Central memory CD8-positive, alpha-beta T cell (primary cell): Measurements from ENCODE around the gene JMJD6.
"Not testable (repeated sequence)": the region's sequence is repeated elsewhere in the genome, so short reads cannot be mapped to it uniquely, and the experiment has no call there.

ENCODE experiments used
- ATAC-seq: fragments of 150-1000 bp; cut with Tn5 transposase; replicated peaks from 2 replicates; pipeline ENCODE4 v1.10.0; 2022; ENCODE audit warnings: mild to moderate bottlenecking, moderate FRiP score, moderate number of reproducible peaks; ENCODE audit not compliant: poor library complexity, severe bottlenecking; ENCODE audit errors: extremely low read depth
- DNase-seq, 2 donors: peaks; one replicate each; pipeline ENCODE4 v3.0.0; 2021; ENCODE audit warnings: low spot score in 2 of 2
- H3K27ac Mint-ChIP-seq: one replicate; pipeline ENCODE4 v1.8.0; 2022; ENCODE audit warnings: low read depth, mild to moderate bottlenecking, moderate library complexity, mixed read lengths
- H3K27me3 Mint-ChIP-seq: one replicate; pipeline ENCODE4 v1.8.0; 2022; ENCODE audit warnings: mixed read lengths
- H3K36me3 Mint-ChIP-seq: one replicate; pipeline ENCODE4 v1.8.0; 2022; ENCODE audit warnings: mild to moderate bottlenecking, moderate library complexity, mixed read lengths; ENCODE audit not compliant: insufficient read depth
- H3K4me1 Mint-ChIP-seq: one replicate; pipeline ENCODE4 v1.8.0; 2022; ENCODE audit warnings: mixed read lengths
- H3K4me3 Mint-ChIP-seq: one replicate; pipeline ENCODE4 v1.8.0; 2022; ENCODE audit warnings: mild to moderate bottlenecking, moderate library complexity, mixed read lengths
- H3K9me3 Mint-ChIP-seq: one replicate; pipeline ENCODE4 v1.8.0; 2022; ENCODE audit warnings: mixed read lengths

JMJD6 gene

GRCh38 chr17:76720211-76720610 is 6.2 kb downstream of the JMJD6 start:
- peaks cover 99% of the 10 kb centered on the region for H3K36me3 Mint-ChIP-seq
- peaks cover 51% of the 10 kb centered on the region for H3K4me1 Mint-ChIP-seq
- ATAC-seq, result no peak
- no peak overlapping the region for H3K4me3 Mint-ChIP-seq
- no peaks in the 10 kb centered on the region for H3K9me3 Mint-ChIP-seq
- no peak overlapping the region for H3K27ac Mint-ChIP-seq
- no peaks in the 10 kb centered on the region for H3K27me3 Mint-ChIP-seq
- DNase-seq, result no peak

GRCh38 chr17:76718516-76718915 is 7.9 kb downstream of the JMJD6 start:
- H3K9me3 Mint-ChIP-seq, result no peaks in the 10 kb centered on the region
- H3K36me3 Mint-ChIP-seq, result peaks cover 88% of the 10 kb centered on the region
- ATAC-seq (no peak), DNase-seq (no peak)
- peaks cover 52% of the 10 kb centered on the region for H3K4me1 Mint-ChIP-seq
- peak overlapping the region; percentile 46 for H3K27ac Mint-ChIP-seq
- H3K4me3 Mint-ChIP-seq, result no peak overlapping the region
- no peaks in the 10 kb centered on the region for H3K27me3 Mint-ChIP-seq

DNA sequence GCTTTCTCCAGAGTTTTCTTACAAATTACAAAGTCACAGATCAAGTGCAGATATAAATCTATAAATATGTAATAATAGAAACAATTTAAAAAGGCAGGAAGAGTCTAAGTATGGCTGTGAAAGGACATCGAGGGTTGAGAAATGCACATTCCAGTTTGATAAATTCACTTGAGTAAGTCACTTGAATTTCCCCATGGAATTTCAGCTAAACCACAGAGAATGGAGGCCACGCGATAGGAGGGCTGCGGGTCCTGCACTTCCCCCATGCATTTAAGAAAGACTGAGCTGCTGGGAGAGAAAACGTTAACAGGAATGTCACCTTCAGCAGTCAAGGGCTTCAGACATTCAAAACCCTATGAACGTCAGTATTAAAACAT is 9.6 kb downstream of the JMJD6 start:
- no peaks in the 10 kb centered on the region for H3K27me3 Mint-ChIP-seq
- DNase-seq (no peak), ATAC-seq (no peak)
- H3K27ac Mint-ChIP-seq, result peak overlapping the region; percentile 98
- no peaks in the 10 kb centered on the region for H3K9me3 Mint-ChIP-seq
- H3K4me1 Mint-ChIP-seq, result peaks cover 45% of the 10 kb centered on the region
- peak overlapping the region; percentile 56 for H3K4me3 Mint-ChIP-seq
- peaks cover 79% of the 10 kb centered on the region for H3K36me3 Mint-ChIP-seq

DNA sequence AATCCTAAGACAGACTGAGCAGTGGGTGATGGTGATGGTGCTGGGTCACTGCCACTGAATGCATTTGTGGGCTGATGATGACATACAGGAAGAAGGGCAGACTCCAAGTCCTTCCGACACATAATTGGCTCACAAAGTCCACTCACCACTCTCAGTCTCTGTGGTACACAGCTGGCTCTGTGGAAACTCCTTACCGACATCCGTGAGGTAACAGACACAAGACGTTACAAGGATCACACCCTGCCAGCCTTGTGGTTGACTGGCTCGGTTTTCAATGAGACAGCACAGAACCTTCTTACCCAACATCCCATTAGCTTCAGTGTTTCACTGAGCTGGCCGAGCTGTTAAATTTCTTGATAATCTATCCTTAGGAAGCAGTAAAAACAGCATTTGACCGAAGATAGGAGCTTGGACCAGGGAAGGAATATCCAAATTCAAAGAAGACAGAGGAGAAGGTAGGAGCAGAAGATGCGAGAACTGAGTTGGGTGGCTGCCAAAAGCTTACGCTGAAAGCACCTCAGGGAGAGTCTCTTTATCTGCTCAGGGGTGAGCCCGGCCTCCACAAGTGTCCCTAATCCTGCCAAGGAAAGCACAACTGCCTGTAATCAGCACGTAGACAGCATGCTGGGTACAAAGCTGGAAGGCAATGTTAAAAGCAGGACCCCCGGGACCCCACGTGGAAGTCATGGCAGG is 10.1 kb downstream of the JMJD6 start:
- H3K4me1 Mint-ChIP-seq, result peaks cover 43% of the 10 kb centered on the region
- H3K36me3 Mint-ChIP-seq, result peaks cover 73% of the 10 kb centered on the region
- peak overlapping the region; percentile 98 for H3K27ac Mint-ChIP-seq
- peak overlapping the region; percentile 56 for H3K4me3 Mint-ChIP-seq
- peak; percentile 53 to 91 for DNase-seq
- peak; percentile 89 for ATAC-seq
- H3K27me3 Mint-ChIP-seq, result no peaks in the 10 kb centered on the region
- no peaks in the 10 kb centered on the region for H3K9me3 Mint-ChIP-seq

GRCh38 chr17:76715496-76715830 is 10.9 kb downstream of the JMJD6 start:
- peaks cover 65% of the 10 kb centered on the region for H3K36me3 Mint-ChIP-seq

DNA sequence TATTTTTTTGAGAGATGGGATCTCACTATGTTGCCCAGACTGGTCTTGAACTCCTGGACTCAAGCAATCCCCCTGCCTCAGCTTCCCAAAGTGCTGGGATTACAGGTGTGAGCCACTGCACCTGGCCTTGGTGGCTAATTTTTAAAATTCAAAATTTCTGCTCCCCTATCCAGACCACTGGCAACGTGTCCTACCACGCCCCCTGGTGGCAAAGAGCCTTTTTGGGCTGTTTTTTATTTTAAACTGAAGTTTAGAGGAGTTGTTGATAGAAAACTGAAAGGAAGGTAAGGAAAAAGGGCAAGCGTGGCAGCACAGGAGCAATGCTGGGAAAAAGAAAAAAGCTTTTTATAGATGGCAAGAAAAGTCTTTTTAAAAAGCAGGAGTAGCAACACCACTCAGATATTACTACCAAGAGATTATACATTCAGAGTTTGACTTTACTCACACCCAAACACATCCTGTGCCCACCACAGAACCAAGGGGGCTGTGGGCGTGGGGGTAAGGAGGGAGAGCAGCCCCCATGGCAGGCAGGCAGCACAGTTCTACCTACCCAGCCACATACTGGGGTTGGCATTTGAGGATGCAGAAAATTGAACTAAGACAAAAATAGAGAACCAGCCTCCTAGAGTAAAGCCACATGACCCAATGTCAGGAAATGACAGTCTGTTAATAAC is 11.4 kb downstream of the JMJD6 start:
- Mint-ChIP-seq H3K4me1 (peaks cover 40% of the 10 kb centered on the region), H3K4me3 (peak overlapping the region; percentile 56), H3K9me3 (no peaks in the 10 kb centered on the region), H3K36me3 (peaks cover 60% of the 10 kb centered on the region), H3K27me3 (no peaks in the 10 kb centered on the region), H3K27ac (peak overlapping the region; percentile 98)
- DNase-seq (peak; percentile 69 to 72), ATAC-seq (peak; percentile 8)

More at GRCh38 chr17:76715496-76715830, 10.9 kb downstream of the JMJD6 start:
- peak overlapping the region; percentile 98 for H3K27ac Mint-ChIP-seq
- H3K9me3 Mint-ChIP-seq, result no peaks in the 10 kb centered on the region
- peaks cover 40% of the 10 kb centered on the region for H3K4me1 Mint-ChIP-seq
- DNase-seq (no peak), ATAC-seq (no peak)
- no peaks in the 10 kb centered on the region for H3K27me3 Mint-ChIP-seq
- H3K4me3 Mint-ChIP-seq, result peak overlapping the region; percentile 56

DNA sequence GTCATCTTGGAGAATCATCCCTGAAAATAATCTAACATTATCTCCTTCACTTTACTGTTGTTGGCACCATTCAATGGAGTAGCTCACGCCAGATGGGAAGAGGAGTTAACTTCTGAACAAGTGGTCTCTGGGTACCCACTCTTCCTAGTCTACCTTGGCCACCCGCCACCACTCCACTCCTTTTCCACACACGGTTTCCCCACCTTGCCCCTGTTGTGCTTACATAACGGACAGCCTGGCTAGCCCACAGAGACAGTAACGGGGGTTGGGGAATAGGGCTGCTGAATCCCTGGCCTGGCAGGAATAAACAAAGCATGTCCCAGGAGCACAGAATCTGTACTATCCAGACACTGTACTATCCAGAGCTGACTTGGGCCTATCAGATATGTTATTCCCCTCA is 12.1 kb downstream of the JMJD6 start:
- peaks cover 46% of the 10 kb centered on the region for H3K4me1 Mint-ChIP-seq
- peak overlapping the region; percentile 98 for H3K27ac Mint-ChIP-seq
- peaks cover 54% of the 10 kb centered on the region for H3K36me3 Mint-ChIP-seq
- H3K9me3 Mint-ChIP-seq, result no peaks in the 10 kb centered on the region
- no peak overlapping the region for H3K4me3 Mint-ChIP-seq
- ATAC-seq (no peak), DNase-seq (no peak)
- H3K27me3 Mint-ChIP-seq, result no peaks in the 10 kb centered on the region

DNA sequence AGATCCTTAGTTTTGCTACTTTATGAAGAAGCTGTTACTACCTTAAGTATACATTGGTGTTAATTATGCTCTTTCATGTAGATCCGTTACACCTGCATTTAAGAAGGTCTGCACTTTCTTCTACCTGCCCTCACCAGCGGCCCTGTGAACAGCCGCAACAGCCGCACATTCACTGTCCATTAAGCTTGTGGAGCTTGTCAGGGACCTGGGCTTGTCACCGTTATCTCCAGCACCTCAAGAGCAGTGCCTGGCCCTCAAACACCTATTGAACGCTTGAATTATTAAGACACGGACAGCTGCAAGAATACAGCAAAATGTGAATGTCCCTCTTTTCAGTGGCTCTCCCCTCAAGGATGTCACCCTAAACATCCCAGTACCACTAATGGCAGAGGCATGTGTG is 12.6 kb downstream of the JMJD6 start:
- Mint-ChIP-seq H3K27ac (peak overlapping the region; percentile 98), H3K9me3 (no peaks in the 10 kb centered on the region), H3K4me1 (peaks cover 48% of the 10 kb centered on the region), H3K4me3 (no peak overlapping the region), H3K36me3 (peaks cover 48% of the 10 kb centered on the region), H3K27me3 (no peaks in the 10 kb centered on the region)
- no peak for DNase-seq
- ATAC-seq, result no peak

DNA sequence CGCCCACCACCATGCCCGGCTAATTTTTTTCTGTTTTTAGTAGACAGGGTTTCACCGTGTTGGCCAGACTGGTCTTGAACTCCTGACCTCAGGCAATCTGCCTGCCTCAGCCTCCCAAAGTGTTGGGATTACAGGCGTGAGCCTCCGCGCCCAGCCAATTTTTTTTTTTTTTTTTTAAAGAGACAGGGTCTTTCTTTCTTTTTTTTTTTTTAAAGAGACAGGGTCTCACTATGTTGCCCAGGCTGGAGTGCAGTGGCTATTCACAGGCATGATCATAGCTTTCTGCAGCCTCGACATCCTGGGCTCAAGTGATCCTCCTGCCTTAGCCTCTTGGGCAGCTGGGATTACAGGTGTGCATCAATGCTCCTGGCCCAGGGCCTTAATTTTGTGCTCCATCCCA is 14.1 kb downstream of the JMJD6 start:
- Mint-ChIP-seq H3K36me3 (peaks cover 35% of the 10 kb centered on the region), H3K4me1 (peaks cover 45% of the 10 kb centered on the region)
- H3K4me3 Mint-ChIP-seq, H3K27me3 Mint-ChIP-seq, H3K9me3 Mint-ChIP-seq, ATAC-seq, DNase-seq, H3K27ac Mint-ChIP-seq: not testable (repeated sequence)

DNA sequence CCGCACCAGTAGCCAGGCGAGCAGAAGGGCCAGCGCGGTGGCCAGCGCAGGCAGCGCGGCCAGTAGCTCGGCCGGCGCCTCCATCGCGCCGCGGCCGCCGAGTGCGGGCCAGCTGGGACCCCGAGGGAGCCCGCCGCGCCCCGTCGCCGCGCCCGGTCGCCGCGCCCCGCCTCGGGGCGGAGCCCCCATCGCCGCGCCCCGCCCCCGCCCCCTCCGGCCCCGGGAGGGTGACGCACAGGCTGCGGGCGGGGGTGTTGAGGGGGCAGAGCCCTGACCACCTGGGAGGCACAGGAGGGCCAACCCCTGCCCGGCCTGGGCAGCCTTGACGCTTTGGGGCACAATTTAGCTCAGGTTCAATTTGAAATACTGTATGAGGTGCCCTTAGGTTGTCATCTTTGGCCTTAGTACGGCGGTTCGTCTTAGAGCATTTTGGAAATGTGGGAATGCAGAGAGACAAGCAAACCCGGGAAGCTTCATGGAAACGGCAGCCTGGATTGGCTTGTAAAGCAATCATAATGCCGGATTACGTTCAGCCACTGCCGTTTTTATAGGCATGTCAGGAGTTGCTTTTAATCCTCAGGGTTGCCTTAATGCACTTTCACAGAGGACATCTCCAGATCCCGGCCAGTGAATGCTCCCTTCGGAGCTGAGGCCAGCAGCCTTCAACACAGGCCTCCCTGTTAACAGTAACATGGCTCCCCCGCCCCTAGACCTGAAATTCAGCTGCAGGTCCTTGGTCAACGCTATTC is 15.4 kb downstream of the JMJD6 start, which contains the start of gene MXRA7:
Gene MXRA7 (minus strand): TSS at position 103 of the 749 bp plus-strand sequence. CDS start 19 bp downstream, at position 84.
- H3K27me3 Mint-ChIP-seq, result no peaks in the 10 kb centered on the region
- no peaks in the 10 kb centered on the region for H3K9me3 Mint-ChIP-seq
- H3K4me1 Mint-ChIP-seq, result peaks cover 32% of the 10 kb centered on the region
- no peak within 1 kb of the TSS for H3K27ac Mint-ChIP-seq
- DNase-seq, result peak; percentile 32 to 33
- peak; percentile 34 for ATAC-seq
- H3K36me3 Mint-ChIP-seq, result peaks cover 22% of the 10 kb centered on the region
- peak within 1 kb of the TSS; percentile 72 for H3K4me3 Mint-ChIP-seq

GRCh38 chr17:76709951-76710862 is 16.2 kb downstream of the JMJD6 start:
- H3K4me1 Mint-ChIP-seq, result peaks cover 24% of the 10 kb centered on the region
- H3K27ac Mint-ChIP-seq, H3K9me3 Mint-ChIP-seq, H3K27me3 Mint-ChIP-seq, DNase-seq, ATAC-seq: not testable (repeated sequence)
- H3K4me3 Mint-ChIP-seq, result peak overlapping the region; percentile 72
- peaks cover 13% of the 10 kb centered on the region for H3K36me3 Mint-ChIP-seq
